Uterus (tissue), 4 donors: ENCODE data around the gene ASMTL. TPM values are rescaled to one million over a fixed set of nuclear protein-coding genes. Genes with fewer than 3 reads are reported as not detected.
"Not testable (repeated sequence)": the region's sequence is repeated elsewhere in the genome, so short reads cannot be mapped to it uniquely, and the experiment has no call there.

Experiments
- DNase-seq, 2 donors: peaks; one replicate each; pipeline ENCODE4 v3.0.0-alpha.2; 2019 to 2020
- H3K27ac ChIP-seq, 2 donors: fragments of 200-600 bp; sonication (generic); 1 replicate in 1 of 2; 2 replicates in 1 of 2; pipeline ENCODE4 v1.5.1; 2016 to 2018
- H3K27me3 ChIP-seq, 2 donors: fragments of 200-600 bp; sonication (generic); one replicate each; pipeline ENCODE4 v1.5.1; 2018 to 2019; ENCODE audit warnings: control low read depth in 1 of 2
- H3K36me3 ChIP-seq, 2 donors: fragments of 200-600 bp; sonication (generic); one replicate each; pipeline ENCODE4 v1.5.1; 2019; ENCODE audit warnings: control low read depth in 1 of 2
- H3K4me1 ChIP-seq, 2 donors: fragments of 200-600 bp; sonication (generic); one replicate each; pipeline ENCODE4 v1.5.1; 2018 to 2019; ENCODE audit warnings: control low read depth in 1 of 2
- H3K4me3 ChIP-seq, 2 donors: fragments of 200-600 bp; sonication (generic); 1 replicate in 1 of 2; 2 replicates in 1 of 2; pipeline ENCODE4 v1.5.1; 2018 to 2019; ENCODE audit warnings: mild to moderate bottlenecking in 1 of 2
- H3K9me3 ChIP-seq, 2 donors: fragments of 200-600 bp; sonication (generic); one replicate each; pipeline ENCODE4 v1.5.1; 2019; ENCODE audit warnings: control low read depth in 1 of 2
- POLR2A ChIP-seq, 2 donors: fragments of 450-650 bp; IDR thresholded peaks; one replicate each; pipeline ENCODE4 v1.6.1; 2016; ENCODE audit warnings: antibody characterized with exemption in 2 of 2, mild to moderate bottlenecking in 1 of 2, moderate library complexity in 1 of 2
- intact Hi-C: fragments of 100-400 bp; cut with DNase I; formaldehyde crosslinking; loops from one replicate; pipeline ENCODE4 v1.15.1; 2023; ENCODE audit warnings: low total_unique reads
- total RNA-seq, 4 donors: library from RNA; depleted of rRNA in 3 of 4; stranded (reverse); fragments of >200 nt in 3 of 4; gene quantifications; one replicate each; pipeline versions ENCODE4 v1.1.0 to v1.2.4, GENCODE V29; 2014 to 2023
- TF ChIP-seq, protein P1 (sequence below), 4 experiments: fragments of 200-600 bp in 2 of 4; fragments of 450-650 bp in 2 of 4; sonication (generic) in 2 of 4; IDR thresholded peaks; one replicate each; pipeline ENCODE4 v1.5.1; 2016 to 2019; ENCODE audit warnings: antibody characterized with exemption in 4 of 4, mild to moderate bottlenecking in 2 of 4, moderate library complexity in 1 of 4
- donor health status: DM: yes; HTN: yes; CAD: no.

The ASMTL gene
- total RNA-seq, 4 donors from 2014 or later = 6.4 to 43.5 (median 11.1) TPM

GRCh38 chrX:1475481-1475880 lies 22.8 kb upstream of the ASMTL start:
- Histone ChIP-seq H3K27me3 (no peaks in the 10 kb centered on the region), H3K9me3 (no peaks in the 10 kb centered on the region), H3K36me3 (no peaks in the 10 kb centered on the region), H3K4me3 (no peak overlapping the region), H3K4me1 (no peaks in the 10 kb centered on the region), H3K27ac (no peak overlapping the region)
- no peak for DNase-seq
- intact Hi-C loops = no loop called here
- no peak for TF ChIP-seq POLR2A (IDR thresholded peaks at IDR 0.05)

DNA sequence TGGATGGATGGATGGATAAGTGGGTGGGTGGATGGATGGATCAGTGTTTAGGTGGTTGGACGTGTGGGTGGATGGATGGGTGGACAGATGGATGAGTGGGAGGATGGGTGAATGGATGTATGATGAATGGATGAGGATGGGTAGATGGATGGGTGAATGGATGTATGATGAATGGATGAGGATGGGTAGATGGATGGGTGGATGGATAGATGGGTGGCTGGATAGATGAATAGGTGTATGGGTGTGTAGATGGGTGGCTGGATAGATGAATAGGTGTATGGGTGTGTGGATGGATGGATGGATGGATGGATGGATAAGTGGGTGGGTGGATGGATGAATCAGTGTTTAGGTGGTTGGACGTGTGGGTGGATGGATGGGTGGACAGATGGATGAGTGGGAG lies 21.9 kb upstream of the ASMTL start:
- H3K4me3 ChIP-seq, H3K4me1 ChIP-seq, intact Hi-C loops, H3K27me3 ChIP-seq, H3K36me3 ChIP-seq, H3K27ac ChIP-seq, H3K9me3 ChIP-seq, DNase-seq: not testable (repeated sequence)

GRCh38 chrX:1472975-1473374 lies 20.3 kb upstream of the ASMTL start:
- Histone ChIP-seq H3K4me1 (no peaks in the 10 kb centered on the region), H3K9me3 (no peaks in the 10 kb centered on the region), H3K36me3 (no peaks in the 10 kb centered on the region), H3K27me3 (no peaks in the 10 kb centered on the region), H3K27ac (no peak overlapping the region), H3K4me3 (no peak overlapping the region)
- intact Hi-C loops = no loop called here
- no peak for DNase-seq
- TF ChIP-seq POLR2A (IDR thresholded peaks at IDR 0.05) = no peak
- TF ChIP-seq, protein P1, sequence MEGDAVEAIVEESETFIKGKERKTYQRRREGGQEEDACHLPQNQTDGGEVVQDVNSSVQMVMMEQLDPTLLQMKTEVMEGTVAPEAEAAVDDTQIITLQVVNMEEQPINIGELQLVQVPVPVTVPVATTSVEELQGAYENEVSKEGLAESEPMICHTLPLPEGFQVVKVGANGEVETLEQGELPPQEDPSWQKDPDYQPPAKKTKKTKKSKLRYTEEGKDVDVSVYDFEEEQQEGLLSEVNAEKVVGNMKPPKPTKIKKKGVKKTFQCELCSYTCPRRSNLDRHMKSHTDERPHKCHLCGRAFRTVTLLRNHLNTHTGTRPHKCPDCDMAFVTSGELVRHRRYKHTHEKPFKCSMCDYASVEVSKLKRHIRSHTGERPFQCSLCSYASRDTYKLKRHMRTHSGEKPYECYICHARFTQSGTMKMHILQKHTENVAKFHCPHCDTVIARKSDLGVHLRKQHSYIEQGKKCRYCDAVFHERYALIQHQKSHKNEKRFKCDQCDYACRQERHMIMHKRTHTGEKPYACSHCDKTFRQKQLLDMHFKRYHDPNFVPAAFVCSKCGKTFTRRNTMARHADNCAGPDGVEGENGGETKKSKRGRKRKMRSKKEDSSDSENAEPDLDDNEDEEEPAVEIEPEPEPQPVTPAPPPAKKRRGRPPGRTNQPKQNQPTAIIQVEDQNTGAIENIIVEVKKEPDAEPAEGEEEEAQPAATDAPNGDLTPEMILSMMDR (IDR thresholded peaks at IDR 0.05) = no peak

- no peaks in the 10 kb centered on the region for H3K27me3 ChIP-seq
- H3K27ac ChIP-seq = no peak overlapping the region
- intact Hi-C loops = no loop called here
- no peak for DNase-seq
- no peaks in the 10 kb centered on the region for H3K36me3 ChIP-seq
- no peaks in the 10 kb centered on the region for H3K4me1 ChIP-seq
- TF ChIP-seq, protein P1 (IDR thresholded peaks at IDR 0.05) = no peak
- no peak for TF ChIP-seq POLR2A (IDR thresholded peaks at IDR 0.05)
- no peak overlapping the region for H3K4me3 ChIP-seq
- no peaks in the 10 kb centered on the region for H3K9me3 ChIP-seq
Measured at GRCh38 chrX:1468250-1468772, 15.6 kb upstream of the ASMTL start.

- Histone ChIP-seq H3K4me1 (no peaks in the 10 kb centered on the region), H3K4me3 (no peak overlapping the region), H3K27me3 (no peaks in the 10 kb centered on the region), H3K36me3 (no peaks in the 10 kb centered on the region), H3K9me3 (no peaks in the 10 kb centered on the region), H3K27ac (no peak overlapping the region)
- intact Hi-C loops = no loop called here
- DNase-seq = no peak
- TF ChIP-seq POLR2A (IDR thresholded peaks at IDR 0.05) = no peak
- TF ChIP-seq, protein P1 (IDR thresholded peaks at IDR 0.05) = no peak
Measured at GRCh38 chrX:1466971-1467561, 14.4 kb upstream of the ASMTL start.

DNA sequence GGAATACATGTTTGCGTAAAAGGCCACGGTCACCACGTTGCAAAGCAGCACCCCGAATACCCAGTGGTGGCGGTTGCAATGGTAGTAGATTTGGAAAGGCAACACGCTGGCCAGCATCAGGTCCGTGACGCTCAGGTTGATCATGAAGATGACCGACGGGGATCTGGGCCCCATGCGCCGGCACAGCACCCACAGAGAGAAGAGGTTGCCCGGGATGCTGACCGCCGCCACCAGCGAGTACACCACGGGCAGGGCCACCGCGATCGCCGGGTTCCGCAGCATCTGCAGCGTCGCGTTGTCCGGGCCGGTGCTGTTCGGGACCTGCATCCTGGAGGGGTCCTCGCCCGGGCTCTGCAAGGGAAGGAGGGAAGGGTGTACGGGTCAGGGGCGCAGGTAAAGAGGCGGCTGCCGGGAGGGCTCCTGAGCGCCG lies 13.5 kb upstream of the ASMTL start:
- intact Hi-C loops = no loop called here
- Histone ChIP-seq H3K36me3 (no peaks in the 10 kb centered on the region), H3K4me3 (no peak overlapping the region), H3K4me1 (no peaks in the 10 kb centered on the region), H3K27ac (no peak overlapping the region), H3K9me3 (no peaks in the 10 kb centered on the region), H3K27me3 (no peaks in the 10 kb centered on the region)
- DNase-seq = no peak
- TF ChIP-seq POLR2A (IDR thresholded peaks at IDR 0.05) = no peak
- TF ChIP-seq, protein P1 (IDR thresholded peaks at IDR 0.05) = no peak
